Femur (tissue), 1 donor: ENCODE data around the gene CFP.

Source experiments
- DNase-seq: peaks from one replicate; pipeline ENCODE4 v3.0.0-alpha.2; 2017

Gene CFP

DNA sequence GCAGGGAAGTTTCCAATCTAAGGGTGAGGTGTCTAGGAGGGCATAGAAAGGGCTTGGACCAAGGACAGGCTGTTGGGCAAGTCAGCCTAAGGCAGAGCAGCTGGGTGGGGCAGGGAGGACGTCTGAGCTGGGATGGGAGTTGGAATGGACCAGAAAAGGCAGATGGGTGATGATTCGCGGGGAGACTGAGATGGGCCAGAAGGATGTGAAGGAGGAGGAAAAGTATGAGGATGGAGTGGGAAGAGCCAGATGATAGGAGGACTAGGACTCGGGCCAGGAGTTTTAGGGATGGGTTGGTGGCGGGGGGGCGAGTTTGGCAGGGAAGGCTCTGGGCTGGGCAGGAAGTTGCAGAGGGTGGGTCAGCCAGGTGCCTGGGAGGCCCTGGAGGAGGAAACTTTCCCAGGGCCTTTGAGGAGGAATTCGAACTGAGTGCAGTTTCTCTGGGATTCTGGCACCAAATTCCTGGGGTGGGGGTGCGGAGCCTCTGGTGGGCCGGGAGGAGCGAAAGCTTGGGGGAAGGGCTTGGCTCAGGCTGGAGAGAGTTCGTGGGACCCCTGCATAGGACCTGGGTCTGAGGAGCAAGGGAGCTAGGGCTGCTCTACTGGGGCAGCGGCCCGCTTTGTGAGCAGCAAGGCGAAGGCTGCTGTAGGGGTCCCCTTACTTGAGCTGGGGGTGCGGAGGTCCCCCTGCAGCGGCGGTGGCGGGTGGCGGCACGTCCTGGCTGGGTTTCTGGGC is 56.2 kb downstream of the CFP start:
- peak; percentile 78 for DNase-seq
